GM18858 (cell line): ENCODE measurements around the gene OOSP4A.
"Not testable (repeated sequence)": the region's sequence is repeated elsewhere in the genome, so short reads cannot be mapped to it uniquely, and the experiment has no call there.

ENCODE experiments used
- ATAC-seq: cut with Tn5 transposase; IDR thresholded peaks from one replicate; pipeline ENCODE4 v1.9.1; 2021; ENCODE audit not compliant: unreplicated experiment

The OOSP4A gene

DNA sequence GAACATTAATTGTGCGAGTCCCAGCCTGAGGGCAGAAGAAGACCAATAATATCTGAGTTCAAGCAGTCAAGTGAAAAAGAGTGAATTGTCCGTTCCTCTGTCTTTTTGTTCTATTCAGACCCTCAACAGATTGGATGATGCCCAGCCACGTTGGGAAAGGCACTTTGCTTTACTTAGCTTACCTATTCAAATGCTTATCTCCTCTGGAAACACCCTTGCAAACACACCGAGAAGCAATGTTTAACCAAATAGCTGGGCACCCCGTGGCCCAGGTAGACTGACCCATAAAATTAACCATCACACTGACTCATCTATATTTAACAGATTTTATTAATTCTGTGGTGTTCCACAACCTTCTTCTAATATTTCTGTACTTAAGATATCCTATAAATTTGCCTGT is 9.3 kb downstream of the OOSP4A start:
- ATAC-seq = no peak

DNA sequence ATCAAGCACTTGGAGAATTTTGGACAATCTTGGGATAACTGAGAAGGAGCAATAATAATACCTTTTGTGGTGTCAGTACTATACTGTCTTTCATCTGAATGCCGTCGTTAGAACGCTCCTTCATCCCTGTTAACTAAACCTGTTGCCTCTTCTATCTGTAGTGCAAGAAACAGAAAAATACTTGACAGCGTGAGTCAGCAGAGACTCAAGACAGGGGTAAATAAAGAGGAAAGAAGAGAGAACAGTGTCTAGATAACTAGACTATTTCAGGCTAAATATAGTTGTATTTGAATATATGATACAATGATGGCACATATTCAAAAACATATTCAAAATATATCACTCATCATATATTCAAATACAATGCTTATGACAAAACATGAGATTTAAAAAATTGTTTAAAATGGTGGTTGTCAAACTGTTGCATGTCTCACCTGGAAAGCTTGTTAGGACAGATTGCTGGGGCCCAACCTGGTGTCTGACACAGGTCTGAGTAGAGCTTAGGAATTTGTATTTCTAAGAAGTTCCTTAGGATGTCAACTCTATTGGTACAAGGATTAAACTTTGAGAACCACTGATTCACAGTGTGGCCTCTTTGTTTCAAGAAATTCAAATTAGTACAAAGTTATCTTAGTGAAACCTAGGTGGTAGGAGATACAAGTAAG is 17.4 kb downstream of the OOSP4A start:
- ATAC-seq = no peak

DNA sequence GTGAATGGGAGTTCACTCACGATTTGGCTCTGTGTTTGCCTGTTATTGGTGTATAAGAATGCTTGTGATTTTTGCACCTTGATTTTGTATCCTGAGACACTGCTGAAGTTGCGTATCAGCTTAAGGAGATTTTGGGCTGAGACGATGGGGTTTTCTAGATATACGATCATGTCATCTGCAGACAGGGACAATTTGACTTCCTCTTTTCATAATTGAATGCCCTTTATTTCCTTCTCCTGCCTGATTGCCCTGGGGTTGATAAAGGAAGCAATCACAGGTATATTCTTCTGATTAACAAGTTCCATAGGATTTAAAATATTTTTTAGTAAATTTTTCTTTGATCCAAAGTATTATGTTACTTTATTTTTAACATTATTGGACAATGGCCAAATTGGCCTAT is 18.2 kb downstream of the OOSP4A start:
- not testable (repeated sequence) for ATAC-seq

DNA sequence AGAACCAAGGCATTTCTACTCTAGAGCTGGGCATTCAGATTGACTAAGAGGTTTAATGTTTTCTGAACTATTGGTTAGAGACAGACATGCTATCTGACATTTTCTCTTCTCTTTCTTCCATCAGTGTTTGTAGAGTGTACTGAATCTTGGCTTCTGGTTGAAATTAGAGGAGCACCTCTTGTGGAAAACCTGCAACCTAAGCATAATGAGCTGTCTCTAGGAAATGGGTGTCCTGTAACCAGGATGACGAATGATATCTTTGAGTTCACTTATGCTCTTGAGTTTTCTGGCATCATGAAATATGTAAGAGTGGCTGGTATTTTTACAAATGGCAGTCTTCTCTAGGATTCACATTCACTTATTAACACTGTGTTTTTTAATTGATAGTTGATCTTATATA is 19.4 kb downstream of the OOSP4A start:
- ATAC-seq = no peak

DNA sequence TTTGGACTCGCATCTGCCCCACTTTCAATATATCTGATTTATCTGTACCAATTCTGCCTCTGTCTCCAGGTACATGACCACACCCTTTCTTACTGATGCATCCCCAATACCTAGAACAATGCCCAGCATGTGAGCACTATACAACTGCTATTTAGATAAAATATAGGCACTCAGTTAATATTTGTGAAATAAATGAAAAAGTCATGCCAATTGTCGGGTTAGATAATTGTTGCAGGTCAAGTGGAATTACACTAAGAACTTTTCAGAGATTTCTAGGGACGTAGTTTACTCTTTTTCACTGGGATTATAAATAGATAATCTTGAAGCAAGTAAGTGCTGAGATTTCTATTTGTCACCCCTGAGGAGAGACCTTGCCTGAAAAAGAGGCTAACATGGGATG is 20.5 kb downstream of the OOSP4A start:
- no peak for ATAC-seq

DNA sequence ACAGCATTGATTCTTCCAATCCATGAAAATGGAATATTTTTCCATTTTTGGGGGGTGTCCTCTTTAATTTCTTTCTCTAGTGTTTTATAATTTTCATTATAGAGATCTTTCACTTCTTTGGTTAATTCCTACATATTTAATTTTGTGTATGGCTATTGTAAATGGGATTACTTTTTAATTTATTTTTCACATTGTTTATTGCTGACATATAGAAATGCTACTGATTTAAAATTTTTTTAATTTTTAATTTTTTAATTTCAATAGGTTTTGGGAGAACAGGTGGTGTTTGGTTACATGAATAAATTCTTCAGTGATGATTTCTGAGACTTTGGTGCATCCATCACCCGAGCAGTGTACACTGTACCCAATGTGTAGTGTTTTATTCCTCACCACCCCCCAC is 26.6 kb downstream of the OOSP4A start:
- no peak for ATAC-seq

DNA sequence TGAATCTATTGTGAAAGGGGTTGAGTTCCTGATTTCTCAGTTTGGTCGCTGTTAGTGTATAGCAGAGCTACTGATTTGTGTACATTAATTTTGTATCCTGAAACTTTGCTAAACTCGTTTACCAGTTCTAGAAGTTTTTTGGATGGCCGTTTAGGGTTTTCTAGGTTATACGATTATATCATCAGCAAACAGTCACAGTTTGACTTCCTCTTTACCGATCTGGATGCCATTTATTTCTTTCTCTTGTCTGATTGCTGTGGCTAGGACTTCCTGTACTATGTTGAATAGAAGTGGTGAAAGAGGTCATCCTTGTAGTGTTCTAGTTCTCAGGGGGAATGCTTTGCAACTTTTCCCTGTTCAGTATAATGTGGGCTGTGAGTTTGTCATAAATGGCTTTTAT is 28.6 kb downstream of the OOSP4A start:
- no peak for ATAC-seq

DNA sequence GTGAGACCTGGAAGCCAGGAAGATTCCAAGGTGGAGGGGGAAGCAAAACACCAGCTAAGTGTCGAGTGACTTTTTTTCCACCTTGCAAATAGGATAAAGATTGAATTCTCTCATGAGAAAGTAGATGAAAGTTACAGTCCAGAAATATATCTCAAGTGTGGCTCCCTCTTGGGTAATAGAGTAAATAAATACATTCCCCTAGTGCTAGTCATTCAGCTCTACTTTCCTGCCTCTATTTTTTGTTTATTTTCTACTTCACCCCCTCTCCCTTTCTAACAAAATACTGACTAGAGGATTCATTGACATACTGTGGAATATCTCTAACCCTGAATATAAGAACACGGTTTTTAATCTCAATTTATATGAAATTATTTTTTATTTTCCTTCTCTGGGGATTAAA is 34.0 kb downstream of the OOSP4A start:
- ATAC-seq = no peak

DNA sequence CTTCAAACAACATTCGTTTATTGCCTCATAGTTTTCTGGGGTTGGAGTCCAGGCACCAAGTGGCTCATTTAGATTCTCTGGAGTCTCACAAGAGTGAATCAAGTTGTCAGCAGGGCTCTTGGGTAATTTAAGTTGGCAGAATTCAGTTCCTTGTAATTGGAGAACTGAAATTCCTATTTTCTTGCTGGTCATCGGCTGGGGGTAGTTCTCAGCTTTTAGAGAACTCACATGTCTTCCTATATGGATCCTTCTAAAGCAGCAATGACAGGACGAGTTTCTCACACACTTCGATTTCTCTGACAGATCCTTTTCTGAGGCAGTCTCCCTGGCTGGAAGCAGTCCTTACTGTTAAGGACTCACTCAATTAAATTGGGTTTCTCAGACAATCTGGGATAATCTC is 35.9 kb downstream of the OOSP4A start:
- no peak for ATAC-seq

DNA sequence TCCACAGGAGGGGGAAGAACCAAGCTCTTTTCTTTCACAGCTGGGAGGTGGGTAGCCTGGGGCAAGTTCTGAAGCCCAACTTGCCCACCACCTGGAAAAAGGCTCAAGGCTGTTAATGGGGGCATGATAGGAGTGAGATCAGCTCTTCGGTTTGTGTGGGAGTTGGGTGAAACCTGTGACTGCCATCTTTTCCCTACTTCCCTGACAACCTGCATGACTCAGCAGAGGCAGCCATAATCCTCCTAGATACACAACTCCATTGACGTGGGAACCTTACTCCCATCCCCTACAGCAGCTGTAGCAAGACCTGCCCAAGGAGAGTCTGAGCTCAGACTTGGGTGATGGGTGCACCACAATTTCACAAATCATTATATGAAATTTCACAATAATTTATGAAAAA is 39.9 kb downstream of the OOSP4A start:
- ATAC-seq = no peak

DNA sequence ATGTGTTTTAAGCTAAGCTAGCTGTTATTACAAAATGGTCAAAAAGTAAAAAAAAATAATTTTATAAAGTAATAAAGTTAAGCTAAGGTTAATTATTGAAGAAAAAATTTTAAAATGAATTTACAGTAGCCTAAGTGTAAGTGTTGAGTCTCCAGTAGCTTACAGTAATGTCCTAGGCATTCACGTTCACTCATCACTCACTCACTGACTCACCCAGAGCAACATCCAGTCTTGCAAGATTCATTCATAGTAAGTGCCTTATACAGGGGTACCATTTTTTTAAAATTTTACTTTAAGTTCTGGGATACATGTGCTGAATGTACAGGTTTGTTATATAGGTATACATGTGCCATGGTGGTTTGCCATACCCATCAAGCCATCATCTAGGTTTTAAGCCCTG is 41.5 kb downstream of the OOSP4A start:
- ATAC-seq = no peak

DNA sequence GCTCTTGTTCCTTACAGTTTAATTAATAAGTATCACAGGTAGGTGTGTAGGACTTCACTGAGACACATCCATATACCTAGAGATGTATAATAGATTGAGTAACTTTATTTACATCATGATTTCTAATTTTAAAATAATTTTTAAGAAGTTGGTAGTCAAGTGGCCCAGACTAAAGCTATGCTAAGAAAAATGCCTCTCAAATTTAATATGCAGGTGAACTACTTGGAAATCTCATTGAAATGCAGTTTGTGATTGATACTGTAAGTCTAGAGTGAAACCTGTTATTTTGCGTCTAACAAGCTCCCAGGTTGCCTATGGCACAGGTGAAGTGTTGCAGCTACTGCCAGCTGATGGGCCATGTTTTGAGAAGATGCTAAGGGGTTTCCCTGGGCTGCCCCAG is 53.0 kb downstream of the OOSP4A start, which contains the start of gene OOSP4B:
TSS of gene OOSP4B (plus strand) at position 301 of the 400 bp plus-strand sequence.
- ATAC-seq = no peak

DNA sequence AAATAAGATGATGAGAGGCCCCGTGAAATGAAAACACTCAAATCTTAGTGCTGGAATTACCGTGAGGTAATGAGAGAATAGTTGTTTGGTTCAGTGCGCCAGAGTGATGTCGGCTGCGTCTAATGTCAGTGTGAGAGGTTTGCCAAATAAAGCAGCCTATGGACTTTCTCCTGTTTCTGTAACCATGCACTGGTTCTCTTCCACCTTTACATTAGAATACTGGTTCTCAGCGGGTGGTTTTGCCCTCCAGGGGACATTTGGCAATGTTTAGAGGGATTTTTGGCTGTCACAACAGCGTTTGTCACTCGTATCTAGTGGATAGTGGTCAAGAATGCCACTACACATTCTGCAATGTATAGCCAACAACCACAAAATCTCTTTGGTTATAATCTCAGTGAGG is 54.2 kb downstream of the OOSP4A start:
- no peak for ATAC-seq
